MCF 10A (cell line): Measurements from ENCODE around the gene NAA80. TPM values are rescaled to one million over a fixed set of nuclear protein-coding genes. Genes with fewer than 3 reads are reported as not detected.

ENCODE experiments used
- BruUV-seq: library from RNA; stranded (reverse); fragments of 400-500 nt; replicated peaks from 2 replicates; lab custom pipeline; 2021; lab: Mats Ljungman, UMichigan
- CTCF ChIA-PET: fragments of 300-600 bp; sonication (Branson Sonifier 250); formaldehyde crosslinking; extraction: SDS; loops from one replicate; lab custom pipeline; 2021; ENCODE audit warnings: antibody characterized with exemption, inconsistent platforms; lab: Yijun Ruan, JAX
- POLR2A ChIA-PET: fragments of 300-600, 350-650 bp; sonication (Branson Sonifier 250); formaldehyde crosslinking; extraction: SDS; loops from one replicate; lab custom pipeline; 2020; ENCODE audit warnings: antibody characterized with exemption, inconsistent platforms; lab: Yijun Ruan, JAX
- DNase-seq: peaks from one replicate; pipeline ENCODE4 v3.0.0-alpha.2; 2018; ENCODE audit not compliant: unreplicated experiment
- H3K27ac Mint-ChIP-seq: one replicate; pipeline ENCODE4 v1.8.0; 2022; ENCODE audit warnings: mild to moderate bottlenecking, low read depth, mixed read lengths; ENCODE audit not compliant: unreplicated experiment
- H3K27me3 Mint-ChIP-seq: one replicate; pipeline ENCODE4 v1.8.0; 2022; ENCODE audit warnings: mixed read lengths; ENCODE audit not compliant: insufficient read depth, unreplicated experiment
- H3K36me3 Mint-ChIP-seq: one replicate; pipeline ENCODE4 v1.8.0; 2022; ENCODE audit warnings: mild to moderate bottlenecking, moderate library complexity, mixed read lengths; ENCODE audit not compliant: insufficient read depth, unreplicated experiment
- H3K4me1 Mint-ChIP-seq: one replicate; pipeline ENCODE4 v1.8.0; 2022; ENCODE audit warnings: mixed read lengths; ENCODE audit not compliant: insufficient read depth, unreplicated experiment
- H3K4me3 Mint-ChIP-seq: one replicate; pipeline ENCODE4 v1.8.0; 2022; ENCODE audit warnings: mild to moderate bottlenecking, moderate library complexity, mixed read lengths; ENCODE audit not compliant: unreplicated experiment
- H3K9me3 Mint-ChIP-seq: one replicate; pipeline ENCODE4 v1.8.0; 2022; ENCODE audit warnings: mixed read lengths; ENCODE audit not compliant: unreplicated experiment
- CTCF ChIP-seq: fragments of 200-600 bp; IDR thresholded peaks from one replicate; pipeline ENCODE4 v1.8.0; 2022; ENCODE audit warnings: antibody characterized with exemption, mild to moderate bottlenecking; ENCODE audit not compliant: unreplicated experiment
- intact Hi-C: fragments of 100-400 bp; cut with micrococcal nuclease; formaldehyde crosslinking; loops from 2 replicates; pipeline ENCODE4 v1.14.1; 2022
- total RNA-seq: library from RNA; stranded (reverse); gene quantifications from 2 replicates; pipeline ENCODE4 v1.2.3, GENCODE V29; 2022

The NAA80 gene
- total RNA-seq, 1 experiment from 2014 or later = 12.4 TPM

DNA sequence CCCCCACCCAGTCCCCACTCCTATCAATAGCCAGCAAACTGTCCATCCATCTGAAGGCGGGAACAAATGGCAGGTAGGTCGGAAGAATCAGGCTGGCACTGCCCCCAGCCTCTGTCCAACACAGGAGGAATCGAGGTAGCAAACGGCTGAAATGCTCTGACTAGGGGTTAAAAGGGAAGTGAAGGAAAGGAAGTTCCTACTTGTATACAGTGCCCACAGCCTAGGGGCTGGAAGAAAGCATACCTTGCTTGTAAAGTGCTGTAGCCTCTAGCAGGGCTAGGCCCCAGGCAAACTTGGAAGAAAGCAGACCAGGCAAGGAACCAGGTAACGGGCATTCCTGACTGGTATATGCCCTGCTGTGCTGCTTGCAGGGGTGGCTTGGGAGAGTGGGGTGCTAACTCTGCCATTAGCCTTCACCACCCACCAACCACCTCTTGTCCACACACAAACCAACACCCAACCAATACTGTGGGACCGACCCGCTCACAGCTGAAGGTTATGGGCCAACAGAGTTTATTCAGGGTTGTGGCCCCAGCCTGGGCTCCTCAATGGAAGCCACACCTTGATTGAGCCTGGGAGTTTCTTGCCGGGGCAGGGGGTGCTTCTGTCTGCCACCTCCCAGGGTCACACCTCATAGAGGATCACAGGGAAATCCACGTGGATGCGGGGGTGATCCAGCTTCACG lies 26.4 kb upstream of the NAA80 start:
- Mint-ChIP-seq H3K27me3 (no peaks in the 10 kb centered on the region), H3K4me1 (no peaks in the 10 kb centered on the region), H3K9me3 (no peaks in the 10 kb centered on the region), H3K27ac (no peak overlapping the region), H3K36me3 (peaks cover 17% of the 10 kb centered on the region), H3K4me3 (no peak overlapping the region)
- no TSS peak for BruUV-seq
- ChIA-PET CTCF (interaction anchor here (0.7 to 3.9 kb wide), 8 partner anchors 11 to 66 kb away, joined by 3 to 38 read pairs (median 10); partner anchors contain the start of genes IFRD2 and SEMA3B), POLR2A (interaction anchor here (0.9 to 1.2 kb wide), 3 partner anchors 9 to 36 kb away, joined by 3 to 4 read pairs (median 3); no protein-coding TSS in a partner anchor)
- DNase-seq = no peak
- TF ChIP-seq CTCF = no peak
- intact Hi-C loops = no loop called here

DNA sequence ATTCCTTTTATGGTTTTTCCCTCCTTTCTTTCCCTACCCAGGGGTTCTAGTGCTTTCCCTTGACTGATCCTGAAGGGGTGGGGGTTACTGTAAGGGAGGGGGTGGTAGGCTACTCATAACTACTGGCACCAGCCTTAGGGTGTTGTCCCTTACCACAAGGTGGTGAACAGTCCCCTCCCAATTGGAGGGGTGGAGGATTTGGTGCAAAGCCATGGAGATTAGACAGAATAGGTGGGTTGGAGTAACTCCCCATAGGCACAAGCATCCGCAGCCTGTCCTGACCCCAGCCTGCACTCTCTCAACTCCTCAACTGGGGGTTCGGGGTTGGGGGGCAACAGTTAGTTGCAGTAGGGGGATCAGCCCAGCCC lies 25.9 kb upstream of the NAA80 start:
- CTCF ChIA-PET = interaction anchor here (0.6 to 3.9 kb wide), 16 partner anchors 10 to 111 kb away, joined by 3 to 38 read pairs (median 10); partner anchors contain the start of genes HYAL1, HYAL3, IFRD2 and LSMEM2
- H3K27ac Mint-ChIP-seq = no peak overlapping the region
- H3K9me3 Mint-ChIP-seq = no peaks in the 10 kb centered on the region
- peaks cover 17% of the 10 kb centered on the region for H3K36me3 Mint-ChIP-seq
- no peak for TF ChIP-seq CTCF
- no peak for DNase-seq
- no peaks in the 10 kb centered on the region for H3K4me1 Mint-ChIP-seq
- BruUV-seq = no TSS peak
- no peak overlapping the region for H3K4me3 Mint-ChIP-seq
- POLR2A ChIA-PET = interaction anchor here (1.3 to 5.0 kb wide), 2 partner anchors 24 to 33 kb away, joined by 3 to 22 read pairs; partner anchors contain the start of gene IFRD2
- H3K27me3 Mint-ChIP-seq = no peaks in the 10 kb centered on the region
- intact Hi-C loops = no loop called here

DNA sequence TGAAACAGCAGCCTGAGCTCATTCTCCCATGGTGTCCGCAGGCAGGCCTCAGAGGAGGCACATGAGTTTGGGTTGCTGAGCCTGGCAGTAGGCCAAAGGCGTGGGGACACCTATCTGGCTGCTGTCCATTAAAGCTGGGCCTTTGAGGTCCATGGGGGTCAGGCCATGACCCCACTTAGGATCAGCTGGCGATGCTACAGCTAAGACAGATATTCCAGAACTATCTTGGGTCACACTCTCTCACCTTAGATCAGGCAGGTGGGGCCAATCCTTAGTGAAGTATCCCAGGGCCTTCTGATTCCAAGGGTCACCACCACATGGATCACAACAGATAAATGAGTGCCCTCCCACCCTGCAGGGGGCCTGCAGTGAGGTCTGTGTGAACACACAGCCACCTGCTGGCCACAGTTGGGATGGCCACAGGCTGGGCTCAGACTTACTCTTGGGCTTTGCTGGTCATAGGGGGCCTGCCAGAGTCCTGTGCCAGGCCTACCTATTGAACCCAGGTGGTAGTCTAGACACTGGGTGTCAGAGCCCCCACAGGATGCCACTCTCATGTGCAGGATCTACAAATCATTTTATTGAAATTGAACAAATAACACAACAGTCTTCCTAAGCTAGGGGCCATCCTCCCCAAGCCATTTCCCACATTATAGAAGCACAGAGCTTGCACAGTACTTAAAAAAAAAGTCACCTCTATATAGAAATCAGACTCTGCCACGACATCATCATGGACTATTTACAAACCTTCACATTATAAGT lies 25.3 kb upstream of the NAA80 start:
- intact Hi-C loops = loop anchor here (1.0 kb wide), 2 partner anchors 50 to 132 kb away; no protein-coding TSS in a partner anchor
- Mint-ChIP-seq H3K27ac (no peak overlapping the region), H3K4me1 (peaks cover under 1% of the 10 kb centered on the region), H3K36me3 (peaks cover 13% of the 10 kb centered on the region), H3K27me3 (no peaks in the 10 kb centered on the region), H3K4me3 (no peak overlapping the region), H3K9me3 (no peaks in the 10 kb centered on the region)
- POLR2A ChIA-PET = interaction anchor here (1.2 to 5.0 kb wide), 4 partner anchors 13 to 32 kb away, joined by 3 to 22 read pairs (median 4); partner anchors contain the start of genes HYAL3, IFRD2 and NAA80
- DNase-seq = peak; percentile 64
- TF ChIP-seq CTCF = peak; percentile 79
- CTCF ChIA-PET = interaction anchor here (0.6 to 3.9 kb wide), 31 partner anchors 10 to 1344 kb away, joined by 3 to 38 read pairs (median 4); partner anchors contain the start of genes HYAL1, HYAL3, IFRD2 and LSMEM2
- BruUV-seq = no TSS peak
